ENCODE results near the gene ZFPM1. TPM values are rescaled to one million over a fixed set of nuclear protein-coding genes. Genes with fewer than 3 reads are reported as not detected.

ZFPM1 gene
- total RNA-seq, 2 experiments from 2014 or later = 2.1 to 14.2 TPM

DNA sequence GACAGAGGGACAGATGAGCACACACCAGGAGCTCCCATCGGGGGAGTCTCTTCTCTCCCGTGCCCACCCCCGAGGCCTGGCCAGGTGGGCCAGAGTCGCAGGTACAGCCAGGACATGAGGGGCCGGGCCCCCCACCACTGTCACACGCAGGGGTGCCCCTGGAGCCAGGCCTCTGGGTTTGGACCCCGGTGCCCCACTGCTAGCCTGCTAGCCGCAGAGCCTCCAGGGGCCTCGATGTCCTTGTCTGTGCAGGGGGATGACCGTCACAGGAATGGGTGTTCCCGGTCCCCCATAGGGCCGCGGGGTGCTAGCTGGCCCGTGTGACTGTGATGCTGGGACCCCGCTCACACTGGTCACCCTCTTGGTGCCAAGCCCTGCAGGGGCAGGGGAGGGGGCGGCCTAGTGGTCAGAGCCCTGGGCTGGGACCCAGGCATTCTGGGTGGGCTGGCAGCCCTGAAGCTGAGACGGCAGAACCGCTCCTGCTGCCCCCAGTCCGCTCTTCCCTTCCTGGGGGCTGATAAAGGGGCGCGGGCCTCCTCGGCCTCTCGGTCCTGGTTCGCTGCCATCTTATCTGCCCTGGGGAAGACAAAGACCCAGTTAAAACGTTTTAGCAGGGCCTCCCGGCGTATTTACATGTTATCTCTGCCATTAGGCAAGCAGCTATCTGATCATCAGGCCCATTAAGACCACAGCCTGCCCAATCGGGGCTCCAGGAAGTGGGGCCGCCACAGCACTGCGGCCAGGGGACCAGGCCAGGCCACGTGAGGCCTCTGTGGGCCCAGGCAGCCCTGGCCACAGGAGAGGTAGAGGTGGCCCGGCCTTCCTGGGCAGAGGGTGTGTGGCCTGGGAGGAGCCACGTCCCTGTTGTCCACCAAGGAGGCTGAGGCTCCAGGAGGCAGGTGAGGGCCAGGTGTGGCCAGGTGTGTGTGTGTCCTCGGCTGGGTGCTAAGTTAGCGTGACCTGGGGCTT, 59.9 kb downstream of the ZFPM1 start:
- H3K79me2 ChIP-seq (ENCODE audit: insufficient read depth, low read depth, low read length) = no peaks in the 10 kb centered on the region
- POLR2A ChIA-PET = no interaction called here
- BruUV-seq (replicated peaks) = no TSS peak

DNA sequence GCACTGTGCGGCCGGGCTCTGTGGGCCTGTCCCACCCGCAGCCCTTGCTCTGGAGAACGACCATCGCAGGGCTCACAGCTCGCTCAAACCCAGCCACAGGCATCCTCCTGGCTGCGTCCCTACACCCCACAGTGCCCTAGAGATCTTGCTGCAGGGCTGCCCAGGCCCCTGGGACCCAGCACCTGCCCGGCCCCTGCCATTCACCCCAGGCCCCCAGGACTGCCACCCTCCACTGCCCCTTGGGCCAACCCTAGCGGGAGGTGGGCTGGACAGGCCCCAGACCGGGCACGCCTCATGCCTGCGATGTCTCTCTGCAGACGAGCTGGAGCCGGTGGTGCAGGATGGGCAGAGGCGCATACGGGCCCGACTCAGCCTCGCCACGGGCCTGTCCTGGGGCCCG, 61.0 kb downstream of the ZFPM1 start:
- TF ChIP-seq EZH2phosphoT487 (IDR thresholded peaks at IDR 0.05; ENCODE audit: borderline replicate concordance, low read depth, low read length) = no peak
- TF ChIP-seq CTCF (conservative IDR thresholded peaks at IDR 0.05; ENCODE audit: low read length) = no peak
- intact Hi-C loops (cut with micrococcal nuclease; ENCODE audit: unreplicated experiment) = no loop called here

More for the DNA sequence above, 59.9 kb downstream of the ZFPM1 start:
- CTCF ChIA-PET (ENCODE audit: unreplicated experiment) = no interaction called here
- Histone ChIP-seq H4K20me1 (ENCODE audit: insufficient read depth, low read length) (no peaks in the 10 kb centered on the region), H3K4me2 (ENCODE audit: low read length) (no peak overlapping the region), H3K36me3 (ENCODE audit: insufficient read depth, low read length) (no peaks in the 10 kb centered on the region), H3K9me2 (ENCODE audit: insufficient read depth, low read length) (no peaks in the 10 kb centered on the region), H3K9me3 (ENCODE audit: low read length) (no peaks in the 10 kb centered on the region), H3K4me3 (ENCODE audit: low read depth, low read length, poor library complexity, severe bottlenecking) (no peak overlapping the region), H2AFZ (ENCODE audit: low read length) (no peak overlapping the region), H3K27ac (ENCODE audit: low read depth, low read length, poor library complexity, severe bottlenecking) (no peak overlapping the region), H3K4me1 (ENCODE audit: insufficient read depth, low read length, poor library complexity, severe bottlenecking) (no peaks in the 10 kb centered on the region)
- TF ChIP-seq CTCF (conservative IDR thresholded peaks at IDR 0.05; ENCODE audit: low read length) = no peak
- intact Hi-C loops (cut with micrococcal nuclease; ENCODE audit: unreplicated experiment) = no loop called here
- DNase-seq (ENCODE audit: low spot score) = no peak

More for the DNA sequence above, 61.0 kb downstream of the ZFPM1 start:
- Histone ChIP-seq H4K20me1 (ENCODE audit: insufficient read depth, low read length) (no peaks in the 10 kb centered on the region), H3K27ac (ENCODE audit: low read depth, low read length, poor library complexity, severe bottlenecking) (no peak overlapping the region), H3K9me3 (ENCODE audit: low read length) (no peaks in the 10 kb centered on the region), H3K36me3 (ENCODE audit: insufficient read depth, low read length) (no peaks in the 10 kb centered on the region), H3K9me2 (ENCODE audit: insufficient read depth, low read length) (no peaks in the 10 kb centered on the region), H3K79me2 (ENCODE audit: insufficient read depth, low read depth, low read length) (no peaks in the 10 kb centered on the region), H3K4me3 (ENCODE audit: low read depth, low read length, poor library complexity, severe bottlenecking) (no peak overlapping the region), H3K4me1 (ENCODE audit: insufficient read depth, low read length, poor library complexity, severe bottlenecking) (no peaks in the 10 kb centered on the region), H2AFZ (ENCODE audit: low read length) (no peak overlapping the region), H3K4me2 (ENCODE audit: low read length) (no peak overlapping the region)
- CTCF ChIA-PET (ENCODE audit: unreplicated experiment) = no interaction called here
- no TSS peak for BruUV-seq (replicated peaks)
- POLR2A ChIA-PET = no interaction called here
- DNase-seq (ENCODE audit: low spot score) = no peak

All from OCI-LY7 (cell line).